Right atrium auricular region (tissue), 2 donors: ENCODE data around the gene CRHR1. TPM values are rescaled to one million over a fixed set of nuclear protein-coding genes. Genes with fewer than 3 reads are reported as not detected.

Source experiments
- DNase-seq: peaks from one replicate; pipeline ENCODE4 v3.0.0-alpha.2; 2019; ENCODE audit warnings: low spot score
- H3K27ac ChIP-seq, 2 donors: fragments of 200-600 bp; sonication (generic); 1 replicate in 1 of 2; 2 replicates in 1 of 2; pipeline ENCODE4 v1.5.1; 2016 to 2019
- H3K27me3 ChIP-seq, 2 donors: fragments of 200-600 bp; sonication (generic); one replicate each; pipeline versions ENCODE4 v1.5.1 to v1.6.0; 2017 to 2019
- H3K36me3 ChIP-seq: fragments of 200-600 bp; sonication (generic); one replicate; pipeline ENCODE4 v1.5.1; 2016
- H3K4me1 ChIP-seq, 2 donors: fragments of 200-600 bp; sonication (generic); one replicate each; pipeline versions ENCODE4 v1.5.1 to v1.6.0; 2017 to 2019
- H3K4me3 ChIP-seq, 2 donors: fragments of 200-600 bp; sonication (generic); 1 replicate in 1 of 2; 2 replicates in 1 of 2; pipeline ENCODE4 v1.5.1; 2017 to 2019; ENCODE audit warnings: mild to moderate bottlenecking in 1 of 2, moderate library complexity in 1 of 2
- H3K9me3 ChIP-seq, 2 donors: fragments of 200-600 bp; sonication (generic); one replicate each; pipeline ENCODE4 v1.5.1; 2019
- total RNA-seq, 2 donors: library from RNA; depleted of rRNA; stranded (reverse); fragments of >200 nt; gene quantifications; one replicate each; pipeline ENCODE4 v1.1.0, GENCODE V29; 2016
- TF ChIP-seq, protein P1 (sequence below), 2 donors: fragments of 200-600 bp; sonication (generic); IDR thresholded peaks; one replicate each; pipeline ENCODE4 v1.5.1; 2019; ENCODE audit warnings: antibody characterized with exemption in 2 of 2

The CRHR1 gene
- total RNA-seq, 2 donors from 2014 or later: not detected

DNA sequence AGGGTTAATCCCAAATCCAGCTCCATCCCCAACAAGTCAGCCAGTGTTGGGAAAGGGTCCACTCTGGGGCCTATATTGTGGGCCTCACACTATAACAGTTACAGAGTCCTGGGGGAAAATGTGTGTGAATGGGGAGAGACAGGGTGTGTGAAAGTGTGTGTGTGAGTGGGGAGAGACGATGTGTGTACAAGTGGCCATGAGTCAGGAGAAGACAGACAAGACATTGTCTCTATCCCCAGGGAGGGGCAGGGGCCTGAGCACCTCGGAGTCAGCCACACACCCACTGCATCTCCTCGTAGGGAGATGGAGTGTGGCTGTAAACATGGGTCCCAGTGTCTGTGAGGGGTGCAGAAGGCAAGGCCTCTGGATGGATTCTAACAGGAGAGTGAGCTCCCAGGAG is 2.9 kb downstream of the CRHR1 start:
- no peak for DNase-seq
- H3K27me3 ChIP-seq: peaks cover 4 to 7% of the 10 kb centered on the region in 2 donors
- TF ChIP-seq, protein P1, sequence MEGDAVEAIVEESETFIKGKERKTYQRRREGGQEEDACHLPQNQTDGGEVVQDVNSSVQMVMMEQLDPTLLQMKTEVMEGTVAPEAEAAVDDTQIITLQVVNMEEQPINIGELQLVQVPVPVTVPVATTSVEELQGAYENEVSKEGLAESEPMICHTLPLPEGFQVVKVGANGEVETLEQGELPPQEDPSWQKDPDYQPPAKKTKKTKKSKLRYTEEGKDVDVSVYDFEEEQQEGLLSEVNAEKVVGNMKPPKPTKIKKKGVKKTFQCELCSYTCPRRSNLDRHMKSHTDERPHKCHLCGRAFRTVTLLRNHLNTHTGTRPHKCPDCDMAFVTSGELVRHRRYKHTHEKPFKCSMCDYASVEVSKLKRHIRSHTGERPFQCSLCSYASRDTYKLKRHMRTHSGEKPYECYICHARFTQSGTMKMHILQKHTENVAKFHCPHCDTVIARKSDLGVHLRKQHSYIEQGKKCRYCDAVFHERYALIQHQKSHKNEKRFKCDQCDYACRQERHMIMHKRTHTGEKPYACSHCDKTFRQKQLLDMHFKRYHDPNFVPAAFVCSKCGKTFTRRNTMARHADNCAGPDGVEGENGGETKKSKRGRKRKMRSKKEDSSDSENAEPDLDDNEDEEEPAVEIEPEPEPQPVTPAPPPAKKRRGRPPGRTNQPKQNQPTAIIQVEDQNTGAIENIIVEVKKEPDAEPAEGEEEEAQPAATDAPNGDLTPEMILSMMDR (IDR thresholded peaks at IDR 0.05): no peak
- no peaks in the 10 kb centered on the region for H3K36me3 ChIP-seq
- no peaks in the 10 kb centered on the region for H3K9me3 ChIP-seq
- H3K4me3 ChIP-seq: no peak overlapping the region
- no peak overlapping the region for H3K27ac ChIP-seq
- peaks cover 0 to 24% of the 10 kb centered on the region in 2 donors for H3K4me1 ChIP-seq

DNA sequence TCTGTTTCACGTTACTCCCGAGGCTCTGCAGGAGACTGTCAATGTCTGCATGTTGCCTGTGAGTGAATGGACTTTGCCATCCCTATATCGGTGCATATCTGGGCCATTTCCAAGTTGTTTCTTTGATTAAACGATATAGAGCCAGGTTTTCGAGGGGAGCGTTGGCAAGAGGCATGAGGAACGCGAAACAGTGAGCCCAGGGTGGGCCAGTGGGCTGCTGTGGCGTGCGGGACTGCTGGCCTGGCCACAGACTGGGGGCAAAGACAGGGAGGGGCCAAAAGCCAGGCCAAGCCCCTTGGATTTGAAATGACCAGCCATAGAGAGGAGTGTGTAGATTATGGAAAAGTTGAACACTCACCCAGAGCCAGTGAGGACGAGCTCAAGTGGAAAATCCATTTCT is 3.5 kb downstream of the CRHR1 start:
- no peaks in the 10 kb centered on the region for H3K36me3 ChIP-seq
- no peaks in the 10 kb centered on the region for H3K9me3 ChIP-seq
- TF ChIP-seq, protein P1 (IDR thresholded peaks at IDR 0.05): no peak
- no peak overlapping the region for H3K27ac ChIP-seq
- H3K27me3 ChIP-seq: peaks cover 4 to 7% of the 10 kb centered on the region in 2 donors
- H3K4me1 ChIP-seq: peaks cover 0 to 24% of the 10 kb centered on the region in 2 donors
- DNase-seq: no peak
- no peak overlapping the region for H3K4me3 ChIP-seq

DNA sequence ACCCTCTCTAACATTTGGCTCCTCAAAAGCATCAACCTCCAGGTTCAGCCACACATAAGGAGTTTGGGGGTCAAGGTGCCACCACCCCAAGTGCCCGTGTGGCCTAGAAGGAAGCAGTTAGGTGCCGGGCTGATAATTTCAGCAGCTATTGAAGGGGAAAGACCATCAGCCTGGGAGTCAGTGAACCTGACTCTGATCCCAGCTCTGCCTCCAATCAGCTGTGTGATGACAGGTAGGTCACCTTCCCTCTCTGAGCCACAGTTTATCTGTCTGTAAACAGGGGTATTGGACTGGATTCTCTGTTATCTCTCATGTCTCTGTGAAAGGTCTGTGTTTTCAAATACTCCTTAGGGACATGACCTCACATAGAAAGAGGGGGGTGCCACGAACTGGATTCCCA is 3.9 kb downstream of the CRHR1 start:
- Histone ChIP-seq H3K4me1 (peaks cover 0 to 24% of the 10 kb centered on the region in 2 donors), H3K36me3 (no peaks in the 10 kb centered on the region), H3K4me3 (no peak overlapping the region), H3K27ac (no peak overlapping the region), H3K9me3 (no peaks in the 10 kb centered on the region), H3K27me3 (peaks cover 4 to 7% of the 10 kb centered on the region in 2 donors)
- DNase-seq: no peak
- TF ChIP-seq, protein P1 (IDR thresholded peaks at IDR 0.05): no peak

DNA sequence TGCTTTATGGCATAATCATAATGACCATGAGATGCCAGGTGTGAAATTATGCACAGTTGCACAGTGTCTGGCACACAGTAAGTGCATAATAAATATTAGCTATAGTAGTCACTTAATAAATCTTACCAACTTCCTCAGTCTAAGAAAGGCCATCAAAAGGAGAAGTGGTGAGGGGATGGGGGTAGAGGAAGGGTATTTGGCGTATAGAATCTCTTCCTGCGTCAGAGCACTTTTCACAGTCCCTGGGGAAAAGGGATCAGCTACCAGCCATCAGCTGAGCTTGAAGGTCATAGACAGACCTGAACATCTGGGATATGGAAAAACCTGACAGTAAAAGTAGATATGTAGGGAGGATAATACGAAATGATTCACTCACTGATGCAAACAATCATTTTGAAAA is 5.8 kb downstream of the CRHR1 start:
- no peaks in the 10 kb centered on the region for H3K9me3 ChIP-seq
- no peak overlapping the region for H3K4me3 ChIP-seq
- H3K27me3 ChIP-seq: peaks cover 2 to 7% of the 10 kb centered on the region in 2 donors
- no peaks in the 10 kb centered on the region for H3K36me3 ChIP-seq
- peaks cover 0 to 7% of the 10 kb centered on the region in 2 donors for H3K4me1 ChIP-seq
- TF ChIP-seq, protein P1 (IDR thresholded peaks at IDR 0.05): no peak
- H3K27ac ChIP-seq: no peak overlapping the region
- DNase-seq: no peak

DNA sequence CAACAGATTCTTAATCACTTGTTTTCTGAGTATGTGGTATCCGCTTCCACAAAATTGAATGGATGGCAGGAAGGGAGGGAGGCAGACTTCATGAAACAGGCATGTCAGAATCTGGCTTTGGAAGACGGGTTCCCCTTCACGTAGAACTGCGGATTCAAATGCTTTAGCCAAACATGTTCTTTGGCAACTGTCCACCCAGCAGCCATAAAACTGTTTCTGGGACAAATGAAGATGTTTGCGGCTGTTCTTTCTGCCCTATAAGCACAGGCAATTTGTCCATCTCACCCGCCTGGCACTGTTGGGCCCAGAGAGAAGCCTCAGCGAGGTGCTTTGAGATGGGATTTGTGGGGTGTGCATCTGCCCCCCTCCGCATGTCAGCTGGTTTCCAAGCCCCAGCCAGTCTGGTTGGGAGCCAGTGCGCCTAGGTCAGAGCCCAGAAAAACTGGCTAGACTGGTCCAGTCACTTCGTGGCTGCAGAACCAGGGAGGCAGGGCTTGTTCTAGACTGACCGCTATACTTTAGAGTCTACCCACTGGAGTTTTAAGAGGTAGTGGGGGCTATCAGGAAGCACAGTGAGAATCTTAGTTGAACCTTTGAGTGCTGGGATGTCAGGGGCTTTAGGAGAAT is 6.3 kb downstream of the CRHR1 start:
- Histone ChIP-seq H3K4me3 (no peak overlapping the region), H3K9me3 (no peaks in the 10 kb centered on the region), H3K36me3 (no peaks in the 10 kb centered on the region), H3K27me3 (peaks cover 0 to 2% of the 10 kb centered on the region in 2 donors), H3K4me1 (peaks cover 0 to 2% of the 10 kb centered on the region in 2 donors), H3K27ac (no peak overlapping the region)
- DNase-seq: no peak
- TF ChIP-seq, protein P1 (IDR thresholded peaks at IDR 0.05): no peak
